A673 (cell line): ENCODE data around the gene PRUNE2. TPM values are rescaled to one million over a fixed set of nuclear protein-coding genes. Genes with fewer than 3 reads are reported as not detected.

Experiments
- BruUV-seq: library from RNA; stranded (reverse); fragments of 400-500 nt; replicated peaks from 2 replicates; lab custom pipeline; 2021; lab: Mats Ljungman, UMichigan
- CTCF ChIA-PET: fragments of 300-600 bp; sonication (Branson Sonifier 250); formaldehyde crosslinking; loops from one replicate; lab custom pipeline; 2022; ENCODE audit warnings: antibody characterized with exemption; lab: Charles Lee
- POLR2A ChIA-PET: fragments of 300-600 bp; sonication (Branson Sonifier 250); formaldehyde crosslinking; loops from one replicate; lab custom pipeline; 2022; ENCODE audit warnings: antibody characterized with exemption; ENCODE audit not compliant: low non-redundant PET; lab: Charles Lee
- DNase-seq: peaks from one replicate; pipeline ENCODE4 v3.0.0-alpha.2; 2015; ENCODE audit warnings: low spot score
- H3K27ac ChIP-seq: fragments of 200-600 bp; sonication (generic); 2 replicates; pipeline ENCODE4 v1.5.1; 2016; ENCODE audit warnings: mixed run types, low read depth, mild to moderate bottlenecking, mixed read lengths, antibody characterized with exemption, low read length; ENCODE audit not compliant: poor library complexity, severe bottlenecking
- H3K27me3 ChIP-seq: fragments of 200-600 bp; sonication (generic); replicated peaks from 2 replicates; pipeline ENCODE4 v1.6.1; 2017; ENCODE audit warnings: mixed run types, low read depth, mild to moderate bottlenecking, mixed read lengths, antibody characterized with exemption, low read length; ENCODE audit not compliant: insufficient read depth, poor library complexity
- H3K36me3 ChIP-seq: fragments of 200-600 bp; sonication (generic); 2 replicates; pipeline ENCODE4 v1.6.1; 2016; ENCODE audit warnings: mixed run types, mild to moderate bottlenecking, mixed read lengths, antibody characterized with exemption, low read length; ENCODE audit not compliant: insufficient read depth, poor library complexity, severe bottlenecking
- H3K4me1 ChIP-seq: fragments of 200-600 bp; sonication (generic); 2 replicates; pipeline ENCODE4 v1.6.1; 2017; ENCODE audit warnings: mixed run types, mild to moderate bottlenecking, mixed read lengths, antibody characterized with exemption, low read length; ENCODE audit not compliant: insufficient read depth, poor library complexity, severe bottlenecking
- H3K4me3 ChIP-seq: fragments of 200-600 bp; sonication (generic); 2 replicates; pipeline ENCODE4 v1.5.1; 2016; ENCODE audit warnings: low read depth, mixed run types, mild to moderate bottlenecking, mixed read lengths, low read length; ENCODE audit not compliant: poor library complexity, severe bottlenecking
- H3K9me3 ChIP-seq: fragments of 200-600 bp; sonication (generic); 2 replicates; pipeline ENCODE4 v1.6.1; 2016; ENCODE audit warnings: mixed run types, low read depth, mild to moderate bottlenecking, mixed read lengths, antibody characterized with exemption, low read length; ENCODE audit not compliant: poor library complexity, severe bottlenecking
- EZH2 ChIP-seq: fragments of 200-600 bp; sonication (generic); IDR thresholded peaks from 2 replicates; pipeline ENCODE4 v1.6.1; 2017; ENCODE audit warnings: borderline replicate concordance, low read depth, mild to moderate bottlenecking, mixed read lengths, antibody characterized with exemption, low read length; ENCODE audit not compliant: poor library complexity, severe bottlenecking
- intact Hi-C: fragments of 100-400 bp; cut with micrococcal nuclease; formaldehyde crosslinking; loops from one replicate; pipeline ENCODE4 v1.10.0; 2022; ENCODE audit not compliant: unreplicated experiment
- total RNA-seq: library from RNA; stranded (reverse); gene quantifications from 2 replicates; pipeline ENCODE4 v1.2.3, GENCODE V29; 2021
- TF ChIP-seq, protein P1 (sequence below): fragments of 300-800, 200-600 bp; sonication (generic); conservative IDR thresholded peaks from 2 replicates; pipeline ENCODE4 v1.5.1; 2017; ENCODE audit warnings: low read depth, mild to moderate bottlenecking, antibody characterized with exemption, low read length, moderate library complexity, mixed read lengths

The PRUNE2 gene
- total RNA-seq, 1 experiment from 2014 or later: not detected

DNA sequence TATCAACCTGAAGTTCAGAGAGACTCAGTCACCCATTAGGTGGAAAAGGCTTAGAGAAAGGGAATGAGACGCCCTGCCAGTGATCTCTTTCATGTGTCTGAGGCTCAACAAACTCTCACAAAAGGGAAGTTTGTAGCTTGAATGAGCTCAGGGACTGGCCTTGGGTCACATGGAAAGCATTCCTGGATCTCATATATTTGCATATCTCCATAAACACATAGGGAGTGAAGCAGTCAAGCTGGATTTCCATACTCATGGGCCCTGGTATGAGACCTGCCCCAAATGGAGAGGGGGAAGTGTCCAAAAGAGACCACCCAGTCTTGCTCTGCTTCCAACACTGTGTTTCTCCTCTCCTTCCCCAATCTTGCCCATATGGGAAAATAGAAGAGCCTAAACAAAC is 26.4 kb upstream of the PRUNE2 start:
- CTCF ChIA-PET: no interaction called here

DNA sequence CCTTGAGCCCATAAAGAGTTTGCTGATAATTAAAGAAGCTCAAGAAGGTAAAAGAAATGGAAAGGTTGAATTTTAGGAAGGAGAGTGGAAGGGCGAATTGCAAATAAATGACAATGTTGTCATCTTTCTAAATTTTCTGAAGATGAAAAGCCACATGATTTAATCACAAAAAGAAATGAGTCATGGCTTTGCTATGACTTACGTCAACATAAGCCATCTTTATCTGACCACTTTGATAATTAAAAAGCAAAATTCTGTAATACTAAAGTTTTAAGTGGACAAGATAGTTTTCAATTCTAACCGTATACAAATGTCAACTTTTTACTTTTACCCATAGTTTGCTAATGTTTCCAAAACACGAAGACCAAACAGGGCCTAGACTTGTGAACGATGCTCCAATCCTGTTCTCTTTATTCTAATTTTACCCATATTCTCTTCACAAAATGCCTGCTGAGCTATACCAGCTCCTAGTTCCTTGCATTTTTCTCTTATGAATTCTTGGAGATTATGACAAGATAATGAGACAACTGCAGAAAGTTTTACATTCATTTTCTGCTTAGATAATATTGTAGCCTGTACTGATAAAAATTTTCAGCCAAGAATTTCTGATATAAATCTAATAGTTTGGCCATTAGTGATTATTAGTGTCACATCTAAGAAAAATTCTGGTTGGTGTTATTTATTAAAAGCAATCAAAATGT is 21.8 kb upstream of the PRUNE2 start:
- Histone ChIP-seq H3K27ac (no peak overlapping the region), H3K4me1 (no peaks in the 10 kb centered on the region), H3K9me3 (no peaks in the 10 kb centered on the region), H3K27me3 (peaks cover 13% of the 10 kb centered on the region), H3K4me3 (no peak overlapping the region), H3K36me3 (no peaks in the 10 kb centered on the region)
- ChIA-PET CTCF (no interaction called here), POLR2A (no interaction called here)
- intact Hi-C loops: no loop called here
- no peak for DNase-seq
- no TSS peak for BruUV-seq
- TF ChIP-seq, protein P1, sequence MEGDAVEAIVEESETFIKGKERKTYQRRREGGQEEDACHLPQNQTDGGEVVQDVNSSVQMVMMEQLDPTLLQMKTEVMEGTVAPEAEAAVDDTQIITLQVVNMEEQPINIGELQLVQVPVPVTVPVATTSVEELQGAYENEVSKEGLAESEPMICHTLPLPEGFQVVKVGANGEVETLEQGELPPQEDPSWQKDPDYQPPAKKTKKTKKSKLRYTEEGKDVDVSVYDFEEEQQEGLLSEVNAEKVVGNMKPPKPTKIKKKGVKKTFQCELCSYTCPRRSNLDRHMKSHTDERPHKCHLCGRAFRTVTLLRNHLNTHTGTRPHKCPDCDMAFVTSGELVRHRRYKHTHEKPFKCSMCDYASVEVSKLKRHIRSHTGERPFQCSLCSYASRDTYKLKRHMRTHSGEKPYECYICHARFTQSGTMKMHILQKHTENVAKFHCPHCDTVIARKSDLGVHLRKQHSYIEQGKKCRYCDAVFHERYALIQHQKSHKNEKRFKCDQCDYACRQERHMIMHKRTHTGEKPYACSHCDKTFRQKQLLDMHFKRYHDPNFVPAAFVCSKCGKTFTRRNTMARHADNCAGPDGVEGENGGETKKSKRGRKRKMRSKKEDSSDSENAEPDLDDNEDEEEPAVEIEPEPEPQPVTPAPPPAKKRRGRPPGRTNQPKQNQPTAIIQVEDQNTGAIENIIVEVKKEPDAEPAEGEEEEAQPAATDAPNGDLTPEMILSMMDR: no peak
- TF ChIP-seq EZH2: no peak

More for the DNA sequence above, 26.4 kb upstream of the PRUNE2 start:
- H3K27me3 ChIP-seq: peaks cover 5% of the 10 kb centered on the region
- no peaks in the 10 kb centered on the region for H3K9me3 ChIP-seq
- H3K4me1 ChIP-seq: no peaks in the 10 kb centered on the region
- BruUV-seq: no TSS peak
- no peak for DNase-seq
- H3K36me3 ChIP-seq: no peaks in the 10 kb centered on the region
- TF ChIP-seq EZH2: no peak
- TF ChIP-seq, protein P1: no peak
- no peak overlapping the region for H3K27ac ChIP-seq
- intact Hi-C loops: no loop called here
- no peak overlapping the region for H3K4me3 ChIP-seq
- POLR2A ChIA-PET: interaction anchor here (0.6 kb wide), 1 partner anchor 1096 kb away, joined by 15 read pairs; no protein-coding TSS in a partner anchor

DNA sequence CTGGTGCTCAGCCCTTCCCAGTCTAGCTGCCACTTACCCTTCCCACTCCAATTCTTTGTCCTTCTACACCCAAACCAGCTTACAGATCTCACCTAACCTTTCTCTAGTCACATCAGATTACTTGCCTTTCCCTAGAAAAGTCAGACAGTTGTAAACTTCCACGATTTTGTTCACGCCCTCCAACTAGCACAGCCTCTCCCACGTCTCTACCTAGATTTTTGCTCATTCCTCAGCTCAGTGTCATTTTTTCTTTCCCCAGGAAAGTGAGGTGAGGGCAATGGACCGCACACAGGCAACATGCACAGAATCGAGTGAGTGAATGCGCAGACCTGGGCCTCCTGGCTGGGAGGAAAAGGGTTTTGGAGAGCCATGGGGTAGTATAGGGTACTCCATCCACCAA is 20.9 kb upstream of the PRUNE2 start:
- Histone ChIP-seq H3K27ac (no peak overlapping the region), H3K9me3 (no peaks in the 10 kb centered on the region), H3K36me3 (no peaks in the 10 kb centered on the region), H3K4me1 (no peaks in the 10 kb centered on the region), H3K27me3 (peaks cover 21% of the 10 kb centered on the region), H3K4me3 (no peak overlapping the region)
- ChIA-PET CTCF (no interaction called here), POLR2A (no interaction called here)
- intact Hi-C loops: no loop called here
- DNase-seq: no peak
- BruUV-seq: no TSS peak
- TF ChIP-seq EZH2: no peak
- TF ChIP-seq, protein P1: no peak
